Measurements from ENCODE around the gene CYP26B1.

CYP26B1 gene

DNA sequence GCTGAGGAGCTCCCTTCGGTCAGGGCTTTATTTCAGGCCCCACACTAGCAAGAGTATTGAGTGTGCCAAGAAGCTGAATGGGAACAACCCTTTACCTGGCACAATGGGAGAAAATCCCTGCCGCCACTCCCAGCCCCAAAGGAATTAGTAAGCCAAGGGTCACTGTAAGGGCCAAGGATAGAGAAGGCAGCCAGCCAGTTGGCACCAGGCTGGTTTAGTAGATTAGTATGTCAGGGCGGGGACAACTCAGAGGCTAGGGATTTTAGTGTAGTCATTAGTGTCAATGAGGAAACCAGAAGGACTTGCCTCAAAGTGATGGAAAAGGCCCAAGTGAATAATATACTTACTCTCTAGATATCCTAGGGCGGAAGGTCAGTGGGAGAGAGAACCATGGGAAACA is 34.9 kb upstream of the CYP26B1 start:
- no peak for DNase-seq (ENCODE audit: low read depth)
- H3K4me3 ChIP-seq (ENCODE audit: low read depth, low read length): no peak overlapping the region
- TF ChIP-seq, protein P1, sequence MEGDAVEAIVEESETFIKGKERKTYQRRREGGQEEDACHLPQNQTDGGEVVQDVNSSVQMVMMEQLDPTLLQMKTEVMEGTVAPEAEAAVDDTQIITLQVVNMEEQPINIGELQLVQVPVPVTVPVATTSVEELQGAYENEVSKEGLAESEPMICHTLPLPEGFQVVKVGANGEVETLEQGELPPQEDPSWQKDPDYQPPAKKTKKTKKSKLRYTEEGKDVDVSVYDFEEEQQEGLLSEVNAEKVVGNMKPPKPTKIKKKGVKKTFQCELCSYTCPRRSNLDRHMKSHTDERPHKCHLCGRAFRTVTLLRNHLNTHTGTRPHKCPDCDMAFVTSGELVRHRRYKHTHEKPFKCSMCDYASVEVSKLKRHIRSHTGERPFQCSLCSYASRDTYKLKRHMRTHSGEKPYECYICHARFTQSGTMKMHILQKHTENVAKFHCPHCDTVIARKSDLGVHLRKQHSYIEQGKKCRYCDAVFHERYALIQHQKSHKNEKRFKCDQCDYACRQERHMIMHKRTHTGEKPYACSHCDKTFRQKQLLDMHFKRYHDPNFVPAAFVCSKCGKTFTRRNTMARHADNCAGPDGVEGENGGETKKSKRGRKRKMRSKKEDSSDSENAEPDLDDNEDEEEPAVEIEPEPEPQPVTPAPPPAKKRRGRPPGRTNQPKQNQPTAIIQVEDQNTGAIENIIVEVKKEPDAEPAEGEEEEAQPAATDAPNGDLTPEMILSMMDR (conservative IDR thresholded peaks at IDR 0.05; ENCODE audit: low read depth, low read length): no peak

DNA sequence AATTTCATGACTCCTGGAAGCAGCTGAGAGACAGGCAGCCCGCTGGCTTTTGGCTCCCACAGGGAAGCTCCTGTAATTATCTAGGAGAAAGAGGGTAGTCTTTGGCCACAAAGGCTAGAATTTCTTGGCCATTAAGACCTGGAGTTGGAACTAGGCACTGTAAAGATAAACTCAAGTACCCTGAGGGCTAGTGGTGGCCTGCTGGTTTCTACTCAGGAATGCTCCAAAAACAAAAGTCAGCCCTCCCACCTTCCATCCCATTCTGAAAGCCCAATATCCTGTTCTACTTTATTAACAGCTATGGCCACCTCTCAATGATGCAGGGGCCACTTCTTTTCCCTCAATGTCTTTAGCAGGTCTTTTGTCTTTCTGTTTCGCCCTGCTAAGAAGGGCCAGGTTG is 34.0 kb upstream of the CYP26B1 start:
- H3K4me3 ChIP-seq (ENCODE audit: low read depth, low read length): no peak overlapping the region
- TF ChIP-seq, protein P1 (conservative IDR thresholded peaks at IDR 0.05; ENCODE audit: low read depth, low read length): no peak
- no peak for DNase-seq (ENCODE audit: low read depth)

DNA sequence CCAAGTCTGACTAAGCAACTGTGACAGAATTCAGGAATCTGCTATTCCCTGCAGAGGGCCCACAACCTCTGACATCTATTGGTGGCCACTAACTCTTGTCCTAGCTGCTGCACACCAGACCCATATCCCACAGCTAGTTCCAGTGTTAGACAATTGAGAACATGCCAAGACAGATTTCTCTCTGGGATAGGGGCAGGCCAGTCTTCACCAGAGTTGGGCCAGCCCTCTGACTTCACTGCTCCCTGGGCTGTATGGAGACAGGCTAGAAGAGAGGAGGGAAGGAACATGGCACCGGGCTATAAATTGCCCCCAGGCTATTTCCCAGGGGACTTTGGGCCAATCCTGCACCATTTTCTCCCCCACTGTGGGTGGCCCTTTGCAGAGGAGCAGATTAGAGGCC is 32.7 kb upstream of the CYP26B1 start:
- no peak for DNase-seq (ENCODE audit: low read depth)
- no peak overlapping the region for H3K4me3 ChIP-seq (ENCODE audit: low read depth, low read length)
- TF ChIP-seq, protein P1 (conservative IDR thresholded peaks at IDR 0.05; ENCODE audit: low read depth, low read length): no peak

DNA sequence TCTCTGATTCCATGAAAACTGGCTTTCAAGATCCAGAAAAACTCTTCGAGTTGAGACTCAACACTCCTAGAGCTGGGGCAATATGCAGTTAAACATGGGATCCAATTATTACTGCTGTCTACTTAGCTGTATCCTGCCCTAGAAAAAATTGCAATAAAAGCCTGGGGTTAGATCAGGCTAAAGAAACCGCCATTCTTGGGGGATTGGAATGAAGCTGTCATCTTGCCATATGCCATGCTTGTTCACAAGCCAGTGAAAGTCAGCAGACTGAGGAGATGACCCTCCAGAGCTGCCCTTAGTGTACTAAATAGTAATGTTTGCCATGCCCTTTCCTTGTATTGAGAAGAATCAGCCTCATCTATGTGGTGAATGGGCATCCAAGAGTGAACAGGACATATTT is 30.9 kb upstream of the CYP26B1 start:
- DNase-seq (ENCODE audit: low read depth): no peak
- TF ChIP-seq, protein P1 (conservative IDR thresholded peaks at IDR 0.05; ENCODE audit: low read depth, low read length): no peak
- H3K4me3 ChIP-seq (ENCODE audit: low read depth, low read length): no peak overlapping the region

DNA sequence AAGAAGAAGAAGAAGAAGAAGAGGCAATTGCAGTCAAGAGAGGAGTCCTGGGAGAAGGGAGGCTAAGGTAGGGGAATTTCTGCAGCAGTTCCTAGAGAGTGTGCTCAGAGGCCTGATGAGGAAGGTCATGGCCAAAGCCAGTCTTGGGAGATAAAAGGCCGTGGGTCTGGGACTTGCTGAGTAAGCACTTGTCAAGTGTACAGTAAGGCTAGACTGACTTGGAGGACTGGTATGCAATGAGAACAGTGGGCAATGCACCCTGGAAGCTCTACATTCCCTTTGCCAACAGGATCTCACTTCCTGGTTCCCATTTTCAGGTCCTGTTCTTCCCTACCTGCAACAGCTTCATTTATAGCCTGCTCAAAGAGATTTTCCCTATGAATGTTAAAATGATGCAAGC is 28.6 kb upstream of the CYP26B1 start:
- no peak for DNase-seq (ENCODE audit: low read depth)
- TF ChIP-seq, protein P1 (conservative IDR thresholded peaks at IDR 0.05; ENCODE audit: low read depth, low read length): no peak

DNA sequence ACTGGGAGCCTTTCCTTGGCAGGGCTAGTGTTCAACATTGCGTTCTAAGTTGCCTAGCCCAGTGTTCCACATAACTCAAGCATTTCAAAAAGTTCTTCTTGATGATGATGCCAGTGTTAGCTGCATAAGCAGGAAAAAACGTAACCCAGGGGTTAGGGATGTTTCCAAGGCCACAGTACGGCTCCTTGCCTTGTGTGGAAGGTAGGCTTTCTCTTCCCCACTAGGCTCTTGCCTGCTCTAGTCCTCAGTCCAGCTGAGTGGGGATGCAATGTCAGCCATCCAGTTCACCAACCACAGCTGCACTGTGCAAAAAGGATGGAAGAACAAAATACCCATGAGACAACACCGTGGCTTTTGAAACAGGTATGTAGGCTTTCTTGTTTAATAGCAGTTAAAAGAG is 28.0 kb upstream of the CYP26B1 start:
- DNase-seq (ENCODE audit: low read depth): no peak
- TF ChIP-seq, protein P1 (conservative IDR thresholded peaks at IDR 0.05; ENCODE audit: low read depth, low read length): no peak
- no peak overlapping the region for H3K4me3 ChIP-seq (ENCODE audit: low read depth, low read length)

More for the DNA sequence above, 28.6 kb upstream of the CYP26B1 start:
- H3K4me3 ChIP-seq (ENCODE audit: low read depth, low read length): no peak overlapping the region

DNA sequence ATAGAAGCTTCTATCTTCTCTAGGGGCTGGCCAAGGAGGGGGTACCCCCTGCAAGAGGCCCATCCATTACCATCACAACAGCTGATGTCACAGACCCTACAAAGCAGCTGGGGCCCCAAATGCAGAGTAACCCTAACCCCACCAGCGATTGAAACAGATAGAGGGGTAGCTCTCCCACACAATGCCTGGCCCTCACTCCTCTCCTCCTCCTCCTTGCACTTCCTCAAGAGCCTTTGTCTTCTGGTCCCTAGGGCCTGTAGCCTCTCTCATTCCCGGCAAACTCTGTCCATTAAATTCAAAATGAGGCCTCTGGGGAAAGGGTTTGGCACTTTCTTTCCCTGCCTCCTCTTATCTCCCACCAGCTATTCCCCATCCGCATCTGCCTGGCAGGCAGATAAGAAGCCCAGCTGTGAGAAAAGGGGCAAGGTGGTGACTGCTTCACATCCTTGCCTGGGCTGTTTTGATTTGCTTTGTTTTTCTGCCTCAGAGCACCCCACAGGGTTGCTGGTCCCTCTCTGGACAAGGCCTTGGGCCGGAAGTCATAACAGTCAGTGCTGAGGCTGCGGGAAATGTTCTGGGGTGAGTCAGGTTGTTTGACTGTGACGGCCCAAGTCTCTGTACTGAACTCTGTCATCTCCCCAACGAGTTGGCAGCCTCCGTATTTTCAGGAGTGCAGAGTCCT is 26.1 kb upstream of the CYP26B1 start:
- TF ChIP-seq, protein P1 (conservative IDR thresholded peaks at IDR 0.05; ENCODE audit: low read depth, low read length): no peak
- DNase-seq (ENCODE audit: low read depth): peak; percentile 65
- H3K4me3 ChIP-seq (ENCODE audit: low read depth, low read length): no peak overlapping the region

Measured in choroid plexus epithelial cell (primary cell).